G401 (cell line): Measurements from ENCODE around the gene ACADVL. TPM values are rescaled to one million over a fixed set of nuclear protein-coding genes. Genes with fewer than 3 reads are reported as not detected.

Experiments
- DNase-seq: peaks from one replicate; pipeline ENCODE4 v3.0.0-alpha.2; 2015; ENCODE audit warnings: low spot score
- in situ Hi-C: cut with HindIII; loops from 2 replicates; pipeline ENCODE4 v1.10.0; 2016; ENCODE audit warnings: low sequenced_read_pairs, mixed read lengths
- total RNA-seq: library from RNA; depleted of rRNA; stranded (reverse); fragments of >200 nt; shearing (Covaris generic); gene quantifications from 2 replicates; pipeline ENCODE4 v1.2.3, GENCODE V29; 2014

ACADVL gene
- total RNA-seq, 1 experiment from 2014 or later = 405 TPM

- in situ Hi-C loops = loop anchor here (10.0 kb wide), 1 partner anchor 98 kb away; the partner anchor contains the start of gene NEURL4
- DNase-seq = no peak
Measured at GRCh38 chr17:7226721-7227710, 7.3 kb downstream of the ACADVL start.

GRCh38 chr17:7228920-7229319, 9.2 kb downstream of the ACADVL start:
- in situ Hi-C loops = loop anchor here (10.0 kb wide), 1 partner anchor 96 kb away; the partner anchor contains the start of gene NEURL4
- no peak for DNase-seq

GRCh38 chr17:7229504-7229903, 9.8 kb downstream of the ACADVL start:
- in situ Hi-C loops = loop anchor here (10.0 kb wide), 1 partner anchor 95 kb away; the partner anchor contains the start of gene NEURL4
- no peak for DNase-seq

- in situ Hi-C loops = no loop called here
- no peak for DNase-seq
Measured at GRCh38 chr17:7232114-7232513, 12.4 kb downstream of the ACADVL start.

- no peak for DNase-seq
- in situ Hi-C loops = no loop called here
Measured at GRCh38 chr17:7233701-7234082, 14.0 kb downstream of the ACADVL start.

GRCh38 chr17:7234083-7234951, 14.6 kb downstream of the ACADVL start, which contains the start of gene DVL2:
DVL2 (minus strand) TSS chr17:7234517; CDS start chr17:7234262, 255 bp downstream.
- in situ Hi-C loops = no loop called here
- peak; percentile 96 for DNase-seq

GRCh38 chr17:7235693-7236665, 16.2 kb downstream of the ACADVL start:
- DNase-seq = peak; percentile 7
- in situ Hi-C loops = no loop called here

GRCh38 chr17:7236808-7237207, 17.1 kb downstream of the ACADVL start:
- in situ Hi-C loops = no loop called here
- no peak for DNase-seq

GRCh38 chr17:7237266-7237760, 17.6 kb downstream of the ACADVL start:
- DNase-seq = no peak
- in situ Hi-C loops = no loop called here

- in situ Hi-C loops = no loop called here
- DNase-seq = peak; percentile 55
Measured at GRCh38 chr17:7237761-7238419, 18.2 kb downstream of the ACADVL start.

GRCh38 chr17:7238420-7239090, 18.8 kb downstream of the ACADVL start:
- peak; percentile 16 for DNase-seq
- in situ Hi-C loops = no loop called here

GRCh38 chr17:7239091-7240027, 19.6 kb downstream of the ACADVL start, which contains the start of gene PHF23:
PHF23 (minus strand) TSS chr17:7239457; CDS start chr17:7239279, 178 bp downstream.
- in situ Hi-C loops = no loop called here
- peak; percentile 100 for DNase-seq

GRCh38 chr17:7240375-7240774, 20.6 kb downstream of the ACADVL start:
- in situ Hi-C loops = no loop called here
- DNase-seq = no peak

- no peak for DNase-seq
- in situ Hi-C loops = no loop called here
Measured at GRCh38 chr17:7241090-7241733, 21.5 kb downstream of the ACADVL start.

- in situ Hi-C loops = no loop called here
- peak; percentile 97 for DNase-seq
Measured at GRCh38 chr17:7241783-7242716, 22.3 kb downstream of the ACADVL start, which contains the start of gene GABARAP. GABARAP (minus strand) TSS chr17:7242449; CDS start chr17:7242330, 119 bp downstream.
